ENCODE data around the gene KRT32. TPM values are rescaled to one million over a fixed set of nuclear protein-coding genes. Genes with fewer than 3 reads are reported as not detected.

KRT32 gene
- total RNA-seq, 1 donor from 2014 or later: 0.22 TPM

GRCh38 chr17:41505007-41505808 lies 38.0 kb upstream of the KRT32 start, which contains the start of gene KRT13:
KRT13 (minus strand) TSS chr17:41505612; CDS start chr17:41505550, 62 bp downstream.
- Histone ChIP-seq H3K4me1 (no peaks in the 10 kb centered on the region), H3K9me3 (replicated peaks) (no peaks in the 10 kb centered on the region), H3K4me3 (no peak within 1 kb of the TSS), H3K27me3 (ENCODE audit: low read depth) (peaks cover 77% of the 10 kb centered on the region), H3K27ac (replicated peaks) (no peak within 1 kb of the TSS), H3K36me3 (no peaks in the 10 kb centered on the region)
- TF ChIP-seq CTCF (IDR thresholded peaks at IDR 0.05; ENCODE audit: borderline replicate concordance): no peak
- intact Hi-C loops (cut with micrococcal nuclease): no loop called here
- DNase-seq: no peak

GRCh38 chr17:41504246-41504977 lies 37.2 kb upstream of the KRT32 start:
- intact Hi-C loops (cut with micrococcal nuclease): no loop called here
- DNase-seq: no peak
- Histone ChIP-seq H3K4me3 (no peak overlapping the region), H3K27me3 (ENCODE audit: low read depth) (peaks cover 77% of the 10 kb centered on the region), H3K9me3 (replicated peaks) (no peaks in the 10 kb centered on the region), H3K4me1 (no peaks in the 10 kb centered on the region), H3K36me3 (no peaks in the 10 kb centered on the region), H3K27ac (replicated peaks) (no peak overlapping the region)
- no peak for TF ChIP-seq CTCF (IDR thresholded peaks at IDR 0.05; ENCODE audit: borderline replicate concordance)

DNA sequence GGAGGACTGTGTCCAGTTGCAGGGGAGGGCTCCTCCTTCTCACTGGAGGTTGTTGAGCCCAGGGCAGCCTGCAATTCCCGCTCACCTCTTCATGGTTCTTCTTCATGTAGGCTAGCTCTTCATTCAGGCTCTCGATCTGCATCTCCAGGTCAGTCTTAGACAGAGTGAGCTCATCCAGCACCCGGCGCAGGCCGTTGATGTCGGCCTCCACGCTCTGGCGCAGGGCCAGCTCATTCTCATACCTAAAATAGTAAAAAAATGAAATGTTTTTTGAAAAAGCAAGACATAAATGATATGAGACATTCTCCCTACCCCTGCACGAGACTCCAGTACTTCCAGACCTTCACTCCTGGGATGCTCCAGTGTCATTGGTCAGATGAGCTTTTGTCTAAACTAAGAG lies 36.0 kb upstream of the KRT32 start:
- no peak for DNase-seq
- H3K27ac ChIP-seq (replicated peaks): no peak overlapping the region
- no peaks in the 10 kb centered on the region for H3K36me3 ChIP-seq
- TF ChIP-seq CTCF (IDR thresholded peaks at IDR 0.05; ENCODE audit: borderline replicate concordance): no peak
- no peaks in the 10 kb centered on the region for H3K9me3 ChIP-seq (replicated peaks)
- intact Hi-C loops (cut with micrococcal nuclease): no loop called here
- peaks cover 78% of the 10 kb centered on the region for H3K27me3 ChIP-seq (ENCODE audit: low read depth)
- H3K4me3 ChIP-seq: no peak overlapping the region
- H3K4me1 ChIP-seq: no peaks in the 10 kb centered on the region

DNA sequence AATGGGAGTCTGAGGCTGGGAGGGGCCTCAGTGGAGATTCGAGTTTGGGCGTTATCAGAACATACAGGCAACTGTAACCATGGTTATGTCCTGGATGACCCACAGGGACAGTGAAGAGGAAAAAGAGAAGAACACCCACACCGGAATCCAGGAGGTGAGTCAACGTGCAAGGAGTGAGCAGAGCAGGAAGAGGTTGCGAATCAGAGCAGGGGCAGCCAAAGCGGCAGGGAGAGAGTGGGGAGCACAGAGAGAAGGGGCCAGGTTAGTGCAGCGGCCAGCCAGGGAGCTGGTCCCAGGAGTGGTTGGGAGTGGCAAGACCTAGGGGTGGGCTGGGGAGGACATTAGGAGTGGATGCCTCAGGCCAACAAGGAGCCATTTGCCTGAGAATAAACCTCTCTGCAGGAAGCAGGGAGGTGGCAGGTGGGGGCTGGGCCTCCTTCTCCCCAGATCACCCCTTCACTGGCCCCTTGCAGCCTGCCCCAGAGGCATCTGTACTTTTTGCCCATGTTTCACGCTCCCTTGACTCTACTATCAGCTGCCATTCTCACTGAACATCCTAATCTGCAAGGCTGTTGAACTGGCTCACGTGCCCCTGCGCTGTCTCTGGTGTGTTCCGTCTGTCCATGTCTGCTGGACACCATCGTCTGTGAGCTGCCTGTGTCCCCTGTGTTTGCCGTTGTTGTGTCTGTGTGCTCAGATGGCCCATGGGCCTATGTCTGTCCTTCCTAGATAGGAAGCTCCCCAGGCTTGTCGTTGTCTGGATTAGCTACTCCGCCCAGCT lies 33.1 kb upstream of the KRT32 start:
- Histone ChIP-seq H3K27ac (replicated peaks) (no peak overlapping the region), H3K9me3 (replicated peaks) (no peaks in the 10 kb centered on the region), H3K27me3 (ENCODE audit: low read depth) (peaks cover 69% of the 10 kb centered on the region), H3K4me3 (no peak overlapping the region), H3K4me1 (no peaks in the 10 kb centered on the region), H3K36me3 (no peaks in the 10 kb centered on the region)
- no peak for TF ChIP-seq CTCF (IDR thresholded peaks at IDR 0.05; ENCODE audit: borderline replicate concordance)
- no peak for DNase-seq
- intact Hi-C loops (cut with micrococcal nuclease): no loop called here

- Histone ChIP-seq H3K4me1 (no peaks in the 10 kb centered on the region), H3K36me3 (no peaks in the 10 kb centered on the region), H3K27me3 (ENCODE audit: low read depth) (peaks cover 68% of the 10 kb centered on the region), H3K9me3 (replicated peaks) (no peaks in the 10 kb centered on the region), H3K4me3 (no peak overlapping the region), H3K27ac (replicated peaks) (no peak overlapping the region)
- no peak for TF ChIP-seq CTCF (IDR thresholded peaks at IDR 0.05; ENCODE audit: borderline replicate concordance)
- intact Hi-C loops (cut with micrococcal nuclease): no loop called here
- no peak for DNase-seq
These were observed 32.5 kb upstream of the KRT32 start for GRCh38 chr17:41499714-41500113.
